G401 (cell line): ENCODE data around the gene DLST. TPM values are rescaled to one million over a fixed set of nuclear protein-coding genes. Genes with fewer than 3 reads are reported as not detected.
A peak's percentile ranks its signal among the peaks of the same experiment; 100 is the strongest.

Experiments
- DNase-seq: peaks from one replicate; pipeline ENCODE4 v3.0.0-alpha.2; 2015; ENCODE audit warnings: low spot score
- in situ Hi-C: cut with HindIII; loops from 2 replicates; pipeline ENCODE4 v1.10.0; 2016; ENCODE audit warnings: low sequenced_read_pairs, mixed read lengths
- total RNA-seq: library from RNA; depleted of rRNA; stranded (reverse); fragments of >200 nt; shearing (Covaris generic); gene quantifications from 2 replicates; pipeline ENCODE4 v1.2.3, GENCODE V29; 2014

Gene DLST
- total RNA-seq, 1 experiment from 2014 or later: 101 TPM

DNA sequence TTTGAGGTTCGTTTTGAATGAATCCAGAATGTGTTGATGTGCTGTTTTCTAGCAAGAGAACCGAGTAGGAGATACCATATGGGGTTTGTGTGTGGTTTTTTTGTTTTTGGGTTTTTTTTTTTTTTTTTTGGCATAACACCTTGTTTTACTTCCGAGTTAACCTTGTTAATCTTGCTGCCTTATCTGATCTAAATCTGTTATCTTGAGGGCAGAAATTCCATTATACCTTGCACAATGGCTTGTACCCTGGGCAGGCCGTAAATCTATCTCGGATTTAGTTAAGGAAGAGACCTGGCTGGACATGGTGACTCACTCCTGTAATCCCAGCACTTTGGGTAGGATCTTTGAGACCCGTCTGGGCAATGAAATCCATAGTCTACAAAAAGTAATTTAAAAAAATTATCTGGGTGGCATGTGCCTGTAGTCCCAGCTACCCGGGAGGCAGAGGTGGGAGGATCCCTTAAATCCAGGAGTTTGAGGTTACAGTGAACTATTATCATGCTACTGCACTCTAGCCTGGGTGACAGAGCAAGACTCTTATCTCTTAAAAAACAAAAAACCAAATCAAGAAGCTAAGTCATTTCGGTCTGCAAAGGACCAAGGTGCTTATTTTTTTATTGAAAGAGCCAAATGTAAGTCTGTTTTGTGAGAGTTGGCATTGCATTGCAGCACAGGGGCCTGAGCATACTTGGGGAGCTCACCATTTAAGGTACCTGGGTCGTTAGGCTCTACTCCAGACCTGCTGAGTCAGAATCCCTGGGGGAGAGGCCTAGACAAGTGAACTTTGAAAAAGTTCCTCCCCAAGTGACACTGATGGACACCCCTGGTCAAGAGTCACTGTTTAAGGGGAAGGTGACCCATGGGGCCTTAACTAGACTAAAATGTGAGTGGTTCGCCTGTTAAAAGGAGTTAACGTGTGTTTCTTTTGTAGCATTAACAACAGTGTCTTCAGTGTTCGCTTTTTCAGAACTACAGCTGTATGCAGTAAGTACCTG lies 6.7 kb downstream of the DLST start:
- in situ Hi-C loops: no loop called here

GRCh38 chr14:74890262-74890661 lies 8.5 kb downstream of the DLST start:
- in situ Hi-C loops: no loop called here
- DNase-seq: no peak

More for the DNA sequence above, 6.7 kb downstream of the DLST start:
- no peak for DNase-seq

GRCh38 chr14:74891870-74892269 lies 10.2 kb downstream of the DLST start:
- in situ Hi-C loops: no loop called here
- no peak for DNase-seq

GRCh38 chr14:74892745-74893144 lies 11.0 kb downstream of the DLST start:
- no peak for DNase-seq
- in situ Hi-C loops: no loop called here

DNA sequence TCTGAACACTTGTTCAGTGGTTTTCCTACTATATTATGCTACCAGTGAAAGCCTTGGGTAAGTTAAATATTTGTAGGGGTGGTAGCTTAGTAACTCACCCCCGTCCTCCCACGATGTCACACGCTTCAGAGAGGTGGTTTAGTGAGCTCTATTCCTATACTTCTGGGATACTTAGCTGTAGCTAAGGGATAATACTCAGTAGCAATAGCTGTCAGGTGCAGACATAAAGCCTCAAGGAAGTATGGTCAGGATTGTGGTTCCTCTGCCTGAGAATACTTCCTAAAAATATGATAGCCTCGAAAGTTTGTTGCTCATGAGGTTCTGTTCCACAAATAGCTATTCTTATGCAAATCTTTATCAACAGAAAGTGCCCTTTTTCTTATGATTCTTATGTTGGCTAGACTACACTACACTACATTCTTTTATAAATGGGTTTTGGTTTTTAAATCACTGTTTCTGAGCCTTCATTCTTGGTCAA lies 11.9 kb downstream of the DLST start:
- no peak for DNase-seq
- in situ Hi-C loops: no loop called here

DNA sequence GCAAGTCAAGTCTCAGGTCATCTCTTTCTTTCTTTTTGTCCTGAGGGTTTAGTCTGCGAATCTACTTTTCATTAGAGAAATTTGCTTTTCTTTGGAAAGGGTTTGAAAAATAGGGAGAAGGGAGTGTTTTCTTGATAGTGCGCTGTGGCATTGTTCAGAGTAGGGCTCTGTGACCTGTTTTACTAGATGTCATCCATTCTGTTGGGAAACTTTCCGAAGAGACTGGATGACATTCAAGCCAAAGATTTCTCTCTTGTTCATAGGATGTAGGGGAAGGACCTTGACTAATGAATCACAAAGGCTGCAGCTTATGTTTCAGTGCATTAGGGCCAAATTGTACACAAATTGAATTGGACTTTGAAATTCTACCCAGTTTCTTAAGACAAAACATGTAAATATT lies 14.7 kb downstream of the DLST start:
- no peak for DNase-seq
- in situ Hi-C loops: no loop called here

DNA sequence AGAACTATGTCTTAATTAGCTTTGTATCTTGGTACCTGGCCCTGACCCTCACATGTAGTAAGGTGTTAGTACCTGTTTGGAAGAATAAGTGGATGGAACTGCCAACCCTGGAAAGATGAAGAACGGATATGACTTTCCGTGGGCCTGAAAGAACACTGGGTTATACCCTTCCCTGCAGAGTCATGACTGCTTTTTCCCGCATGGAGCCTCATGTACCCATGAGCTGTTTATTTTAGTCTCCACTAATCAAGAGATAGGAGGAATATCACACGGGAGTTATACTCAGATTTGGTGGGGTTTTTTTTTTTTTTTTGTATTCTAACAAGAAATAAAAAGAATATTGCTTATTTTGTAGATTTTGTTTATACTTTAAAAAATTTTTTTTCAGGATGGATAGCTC lies 15.9 kb downstream of the DLST start:
- DNase-seq: no peak
- in situ Hi-C loops: no loop called here

- DNase-seq: no peak
- in situ Hi-C loops: no loop called here
Measured at GRCh38 chr14:74898083-74898482, 16.4 kb downstream of the DLST start.

DNA sequence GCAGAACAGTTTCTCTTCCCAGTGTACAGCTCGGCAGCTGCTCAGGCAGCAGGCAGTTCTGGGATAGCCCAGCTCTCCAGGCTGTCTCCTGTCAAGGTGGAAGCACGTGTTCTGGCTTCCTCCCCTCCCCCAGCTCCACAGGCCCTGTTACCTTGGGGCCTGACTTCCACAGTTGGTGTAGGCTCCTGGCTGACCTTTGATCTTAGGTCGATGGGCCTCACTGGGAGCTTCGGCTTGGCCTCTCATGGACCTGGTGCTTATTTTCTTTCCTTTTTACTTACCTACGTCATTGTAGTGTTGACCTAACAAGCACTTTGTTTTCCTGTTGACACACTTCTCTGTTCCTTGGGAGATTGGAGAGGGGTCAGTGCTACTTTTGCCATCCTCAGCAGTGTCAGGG lies 17.0 kb downstream of the DLST start:
- in situ Hi-C loops: no loop called here
- no peak for DNase-seq

- no peak for DNase-seq
- in situ Hi-C loops: no loop called here
Measured at GRCh38 chr14:74902941-74903705, 21.4 kb downstream of the DLST start.

DNA sequence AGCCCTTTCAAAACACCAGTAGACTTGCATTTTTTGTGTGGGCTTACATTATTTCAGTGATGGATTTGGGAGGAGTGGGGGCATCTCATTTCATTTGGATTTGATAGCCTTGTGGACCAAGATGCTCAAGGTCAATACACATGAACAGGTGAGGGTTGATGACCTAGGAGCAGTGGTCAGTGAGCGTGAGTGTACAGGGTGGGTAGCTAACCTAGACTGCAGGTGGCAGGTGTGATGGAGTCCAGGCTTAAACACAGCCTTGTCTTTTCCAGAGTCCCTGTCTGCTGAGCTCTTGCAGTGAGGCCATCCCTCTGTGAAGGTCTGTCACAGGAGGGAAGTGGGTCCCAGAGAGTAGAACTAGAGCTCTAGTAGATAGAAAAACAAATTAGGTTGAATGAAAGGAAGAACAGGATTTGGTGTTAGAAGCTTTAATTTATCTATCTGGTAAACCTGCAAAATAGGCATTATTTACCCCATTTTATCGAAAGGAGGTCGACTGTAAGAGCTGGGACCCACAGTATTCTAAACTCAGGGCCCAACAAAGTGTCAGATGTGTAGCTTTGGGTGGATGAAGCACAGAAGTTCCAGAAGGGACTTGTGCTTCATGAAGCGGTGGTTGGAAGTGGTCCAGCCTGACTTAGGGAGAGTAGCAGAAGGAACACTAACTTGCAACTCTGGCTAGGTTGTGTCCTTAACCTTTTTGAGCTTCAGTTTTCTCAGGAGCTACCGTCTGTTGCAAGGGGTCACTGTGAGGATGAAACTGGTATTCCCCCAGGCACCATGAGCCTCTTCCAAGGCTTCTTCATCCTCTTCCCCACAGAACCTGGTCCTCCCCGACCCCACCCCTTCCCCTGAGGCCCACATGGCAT lies 23.2 kb downstream of the DLST start:
- peak; percentile 19 for DNase-seq
- in situ Hi-C loops: loop anchor here (5.0 kb wide), 1 partner anchor 48 kb away; no protein-coding TSS in a partner anchor

GRCh38 chr14:74905595-74906142 lies 24.0 kb downstream of the DLST start:
- peak; percentile 62 for DNase-seq
- in situ Hi-C loops: loop anchor here (5.0 kb wide), 1 partner anchor 48 kb away; no protein-coding TSS in a partner anchor

- in situ Hi-C loops: loop anchor here (5.0 kb wide), 1 partner anchor 50 kb away; no protein-coding TSS in a partner anchor
- no peak for DNase-seq
Measured at GRCh38 chr14:74906925-74907521, 25.3 kb downstream of the DLST start.

GRCh38 chr14:74907744-74908143 lies 26.0 kb downstream of the DLST start:
- in situ Hi-C loops: loop anchor here (5.0 kb wide), 1 partner anchor 50 kb away; no protein-coding TSS in a partner anchor
- peak; percentile 42 for DNase-seq

GRCh38 chr14:74908861-74909341 lies 27.2 kb downstream of the DLST start:
- in situ Hi-C loops: loop anchor here (5.0 kb wide), 1 partner anchor 52 kb away; no protein-coding TSS in a partner anchor

GRCh38 chr14:74909501-74909900 lies 27.8 kb downstream of the DLST start:
- no peak for DNase-seq
- in situ Hi-C loops: loop anchor here (5.0 kb wide), 1 partner anchor 52 kb away; no protein-coding TSS in a partner anchor

More at GRCh38 chr14:74908861-74909341, 27.2 kb downstream of the DLST start:
- DNase-seq: no peak

DNA sequence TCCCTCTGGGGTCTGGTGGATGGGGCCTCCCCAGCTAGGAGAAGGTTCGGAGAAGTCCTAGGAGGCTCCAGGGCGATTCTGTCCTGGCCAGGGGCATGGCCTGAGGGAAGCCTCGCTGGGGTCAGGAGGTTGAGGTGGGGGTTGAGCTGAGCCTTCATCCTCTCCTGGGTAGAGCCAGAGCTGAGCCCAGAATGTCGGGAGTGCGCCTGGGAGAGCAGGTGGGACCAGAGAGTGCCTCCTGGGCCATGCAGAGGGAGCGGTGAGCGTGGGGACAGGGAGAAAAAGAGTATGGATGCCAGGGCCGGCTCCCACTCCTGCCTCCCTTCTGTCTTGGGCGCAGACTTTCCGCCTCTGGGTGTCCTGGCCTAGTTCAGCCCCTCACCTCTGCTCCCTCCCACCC lies 28.2 kb downstream of the DLST start:
- in situ Hi-C loops: loop anchor here (5.0 kb wide), 1 partner anchor 53 kb away; no protein-coding TSS in a partner anchor
- no peak for DNase-seq

GRCh38 chr14:74910556-74910955 lies 28.8 kb downstream of the DLST start:
- DNase-seq: no peak
- in situ Hi-C loops: no loop called here
